ENCODE data around the gene CBX5. TPM values are rescaled to one million over a fixed set of nuclear protein-coding genes. Genes with fewer than 3 reads are reported as not detected.

CBX5 gene
- total and polyA plus RNA-seq, 10 of the 15 experiments (the other 5 are each of a cell fraction or from before 2014, with no cell fraction given), result 46.7 to 138 (median 74.6) TPM

- TF ChIP-seq ZBTB4 (CRISPR knock-in tag; IDR thresholded peaks at IDR 0.05), result no peak
- no peak for TF ChIP-seq ELK1 (IDR thresholded peaks at IDR 0.05; ENCODE audit: low read depth, low read length)
- no peak for TF ChIP-seq SMC3 (IDR thresholded peaks at IDR 0.05; ENCODE audit: borderline replicate concordance, low read length)
- no peak for TF ChIP-seq USF1 (IDR thresholded peaks at IDR 0.05; ENCODE audit: borderline replicate concordance, extremely low read length, insufficient read depth, low read depth, low read length)
Measured at GRCh38 chr12:54208591-54208990, 71.3 kb downstream of the CBX5 start (continued).

Data from GM12878 (cell line).